Smooth muscle cell (in vitro differentiated cells): ENCODE results near the gene KLHL29. TPM values are rescaled to one million over a fixed set of nuclear protein-coding genes. Genes with fewer than 3 reads are reported as not detected.
A peak's percentile ranks its signal among the peaks of the same experiment; 100 is the strongest.

ENCODE experiments used
- DNase-seq: peaks from one replicate; lab custom pipeline; 2025; ENCODE audit not compliant: unreplicated experiment; lab: John Stamatoyannopoulos, UW
- H2AFZ ChIP-seq: fragments of 200-600 bp; sonication (generic); 2 replicates; pipeline ENCODE4 v1.6.0; 2016; ENCODE audit warnings: antibody characterized with exemption, low read depth, mild to moderate bottlenecking
- H3F3A ChIP-seq: fragments of 200-600 bp; sonication (generic); 2 replicates; pipeline ENCODE4 v1.6.0; 2017; ENCODE audit warnings: antibody characterized with exemption, low read depth
- H3K27ac ChIP-seq: fragments of 200-600 bp; sonication (generic); 2 replicates; pipeline ENCODE4 v1.5.1; 2016; ENCODE audit warnings: low read depth, mild to moderate bottlenecking
- H3K27me3 ChIP-seq: fragments of 200-600 bp; sonication (generic); 2 replicates; pipeline ENCODE4 v1.6.1; 2016; ENCODE audit warnings: low read depth, mild to moderate bottlenecking
- H3K36me3 ChIP-seq: fragments of 200-600 bp; sonication (generic); 2 replicates; pipeline ENCODE4 v1.5.1; 2016; ENCODE audit warnings: low read depth
- H3K4me1 ChIP-seq: fragments of 200-600 bp; sonication (generic); 2 replicates; pipeline ENCODE4 v1.5.1; 2016; ENCODE audit warnings: low read depth
- H3K4me2 ChIP-seq: fragments of 200-600 bp; sonication (generic); 2 replicates; pipeline ENCODE4 v1.6.0; 2016; ENCODE audit warnings: mild to moderate bottlenecking
- H3K4me3 ChIP-seq: fragments of 200-600 bp; sonication (generic); 2 replicates; pipeline ENCODE4 v1.5.1; 2016; ENCODE audit warnings: mild to moderate bottlenecking
- H3K79me2 ChIP-seq: fragments of 200-600 bp; sonication (generic); 2 replicates; pipeline ENCODE4 v1.6.0; 2016; ENCODE audit warnings: low read depth, mild to moderate bottlenecking
- H3K9ac ChIP-seq: fragments of 200-600 bp; sonication (generic); 2 replicates; pipeline ENCODE4 v1.6.0; 2016; ENCODE audit warnings: low read depth
- H3K9me3 ChIP-seq: fragments of 200-600 bp; sonication (generic); replicated peaks from 2 replicates; pipeline ENCODE4 v1.5.1; 2016; ENCODE audit warnings: low read depth
- H4K20me1 ChIP-seq: fragments of 200-600 bp; sonication (generic); 2 replicates; pipeline ENCODE4 v1.6.0; 2016; ENCODE audit warnings: low read depth
- whole genome bisulfite sequencing: methylation state at CpG from one replicate; pipeline ENCODE4 v1.1.7; 2016; ENCODE audit warnings: low lambda C conversion rate; 5-methylcytosine and 5-hydroxymethylcytosine counted together
- polyA plus RNA-seq: library from polyadenylated mRNA; unstranded; fragments of >200 nt; fragmentation: Nextera tagmentation; extraction: Ambion mirVana; gene quantifications from 2 replicates; pipeline ENCODE4 v1.2.1, GENCODE V29; 2016
- total RNA-seq: library from RNA; depleted of rRNA; stranded (reverse); fragments of >200 nt; gene quantifications from 2 replicates; pipeline ENCODE4 v1.2.3, GENCODE V29; 2014
- TF ChIP-seq, protein P1 (sequence below): fragments of 200-600 bp; sonication (generic); IDR thresholded peaks from 2 replicates; pipeline ENCODE4 v1.5.1; 2017; ENCODE audit warnings: borderline replicate concordance, mild to moderate bottlenecking, antibody characterized with exemption; ENCODE audit not compliant: insufficient read depth, poor library complexity, severe bottlenecking

The KLHL29 gene
- total and polyA plus RNA-seq, 2 experiments from 2014 or later: 3.1 to 6.6 TPM

DNA sequence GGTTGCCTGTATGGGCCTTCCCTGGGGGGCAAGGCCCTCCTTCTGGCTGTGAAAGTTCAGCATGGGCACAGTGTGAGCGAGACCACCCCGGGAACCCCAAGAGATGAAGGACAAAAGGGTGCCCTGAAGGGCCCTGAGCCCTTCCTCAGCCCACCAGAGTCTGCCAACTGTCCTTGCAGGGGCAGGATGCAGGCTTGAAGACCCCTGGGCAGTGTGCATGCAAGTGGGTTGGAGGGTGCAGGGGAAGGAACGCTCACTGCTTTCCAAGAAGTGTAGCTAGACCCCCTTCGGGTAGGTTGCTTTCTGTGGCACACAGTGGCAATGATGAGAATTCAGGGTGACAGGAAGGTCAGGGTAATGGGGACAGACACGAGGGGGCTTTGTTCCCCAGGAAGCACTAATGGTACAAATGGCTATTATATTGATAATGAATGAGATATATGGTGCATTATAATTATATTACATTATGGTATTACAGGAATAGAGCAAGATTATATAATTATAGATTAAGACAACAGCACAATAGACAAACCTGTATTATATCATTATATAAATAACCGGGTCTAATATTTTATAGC lies 313.2 kb downstream of the KLHL29 start:
- TF ChIP-seq, protein P1, sequence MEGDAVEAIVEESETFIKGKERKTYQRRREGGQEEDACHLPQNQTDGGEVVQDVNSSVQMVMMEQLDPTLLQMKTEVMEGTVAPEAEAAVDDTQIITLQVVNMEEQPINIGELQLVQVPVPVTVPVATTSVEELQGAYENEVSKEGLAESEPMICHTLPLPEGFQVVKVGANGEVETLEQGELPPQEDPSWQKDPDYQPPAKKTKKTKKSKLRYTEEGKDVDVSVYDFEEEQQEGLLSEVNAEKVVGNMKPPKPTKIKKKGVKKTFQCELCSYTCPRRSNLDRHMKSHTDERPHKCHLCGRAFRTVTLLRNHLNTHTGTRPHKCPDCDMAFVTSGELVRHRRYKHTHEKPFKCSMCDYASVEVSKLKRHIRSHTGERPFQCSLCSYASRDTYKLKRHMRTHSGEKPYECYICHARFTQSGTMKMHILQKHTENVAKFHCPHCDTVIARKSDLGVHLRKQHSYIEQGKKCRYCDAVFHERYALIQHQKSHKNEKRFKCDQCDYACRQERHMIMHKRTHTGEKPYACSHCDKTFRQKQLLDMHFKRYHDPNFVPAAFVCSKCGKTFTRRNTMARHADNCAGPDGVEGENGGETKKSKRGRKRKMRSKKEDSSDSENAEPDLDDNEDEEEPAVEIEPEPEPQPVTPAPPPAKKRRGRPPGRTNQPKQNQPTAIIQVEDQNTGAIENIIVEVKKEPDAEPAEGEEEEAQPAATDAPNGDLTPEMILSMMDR: no peak
- no peak overlapping the region for H3K9ac ChIP-seq
- H3F3A ChIP-seq: no peaks in the 10 kb centered on the region
- 97% methylated on average over 6 of the region's 6 CpGs for WGBS
- DNase-seq: no peak
- H2AFZ ChIP-seq: no peak overlapping the region
- no peaks in the 10 kb centered on the region for H3K36me3 ChIP-seq
- H3K4me3 ChIP-seq: no peak overlapping the region
- no peak overlapping the region for H3K4me2 ChIP-seq
- H3K4me1 ChIP-seq: no peaks in the 10 kb centered on the region
- no peak overlapping the region for H3K27ac ChIP-seq
- no peaks in the 10 kb centered on the region for H3K27me3 ChIP-seq
- no peaks in the 10 kb centered on the region for H4K20me1 ChIP-seq
- H3K79me2 ChIP-seq: no peaks in the 10 kb centered on the region
- H3K9me3 ChIP-seq: no peaks in the 10 kb centered on the region

DNA sequence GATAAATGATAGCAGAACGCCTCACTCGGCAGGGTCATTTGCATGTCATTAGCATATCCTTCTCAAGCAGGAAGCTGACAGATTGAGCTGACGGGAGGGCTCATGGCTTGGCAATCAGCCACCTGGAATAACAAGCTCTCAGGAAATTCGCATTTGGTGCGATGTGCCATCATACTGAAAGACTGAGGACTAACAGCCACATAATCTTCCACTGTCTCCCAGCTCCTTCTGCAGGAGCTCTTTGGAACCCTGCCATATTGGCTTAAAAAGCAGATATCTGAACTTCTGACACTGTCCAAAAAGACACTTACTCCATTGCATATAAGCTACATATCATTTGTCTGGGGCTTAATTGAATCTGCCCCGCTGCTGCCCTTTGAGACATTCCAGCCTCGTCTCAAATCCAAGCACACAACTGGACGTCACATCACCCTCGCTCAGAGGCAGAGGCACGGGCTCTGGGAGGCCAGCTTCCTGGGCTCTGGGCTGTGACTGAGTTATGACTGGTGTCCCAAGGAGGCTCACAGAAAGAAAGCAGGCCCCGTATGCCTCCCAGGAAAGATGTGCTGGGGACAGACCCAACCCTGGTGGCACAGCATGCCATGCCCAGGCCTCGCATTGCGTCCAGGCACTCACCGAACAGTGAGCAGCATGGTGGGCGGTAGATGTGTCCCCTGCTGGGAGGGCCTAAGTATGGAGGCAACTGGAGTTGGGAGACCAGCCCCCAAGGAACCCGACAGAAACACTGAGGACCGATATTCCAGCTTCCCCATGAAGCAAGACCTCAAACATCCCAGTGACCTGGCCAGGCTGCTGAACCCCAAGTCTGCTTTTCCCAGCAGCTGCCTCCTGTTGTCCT lies 314.0 kb downstream of the KLHL29 start:
- Histone ChIP-seq H3K4me1 (no peaks in the 10 kb centered on the region), H2AFZ (no peak overlapping the region), H3K36me3 (no peaks in the 10 kb centered on the region), H3K27ac (no peak overlapping the region), H3K27me3 (no peaks in the 10 kb centered on the region), H3K9me3 (no peaks in the 10 kb centered on the region), H3K4me3 (no peak overlapping the region), H3F3A (no peaks in the 10 kb centered on the region), H4K20me1 (no peaks in the 10 kb centered on the region), H3K9ac (no peak overlapping the region), H3K79me2 (no peaks in the 10 kb centered on the region), H3K4me2 (peak overlapping the region; percentile 17)
- no peak for DNase-seq
- WGBS: 78% methylated on average over 17 of the region's 17 CpGs
- TF ChIP-seq, protein P1: no peak

DNA sequence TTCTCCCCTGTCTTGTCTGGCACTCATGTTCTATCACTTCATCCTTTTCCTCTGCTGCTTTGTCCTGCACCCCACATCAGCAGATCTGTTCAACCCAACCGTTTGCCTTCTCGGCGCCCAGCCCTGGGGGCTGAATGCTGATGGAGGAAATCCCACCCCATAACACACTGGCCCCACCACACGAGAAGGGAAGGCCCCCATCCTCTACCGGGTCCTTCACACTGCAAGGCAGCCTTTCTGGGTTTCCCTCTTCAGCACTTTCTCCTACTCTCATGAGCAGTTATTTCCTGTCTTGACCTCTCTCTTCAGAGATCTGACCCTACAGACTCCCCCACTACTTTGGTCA lies 314.6 kb downstream of the KLHL29 start:
- no peak for DNase-seq
- no peaks in the 10 kb centered on the region for H3K36me3 ChIP-seq
- H3K27ac ChIP-seq: no peak overlapping the region
- no peak overlapping the region for H3K4me2 ChIP-seq
- H3K79me2 ChIP-seq: no peaks in the 10 kb centered on the region
- no peaks in the 10 kb centered on the region for H3K27me3 ChIP-seq
- H2AFZ ChIP-seq: no peak overlapping the region
- H3K9me3 ChIP-seq: no peaks in the 10 kb centered on the region
- TF ChIP-seq, protein P1: no peak
- 96% methylated on average over 5 of the region's 5 CpGs for WGBS
- H3K4me3 ChIP-seq: no peak overlapping the region
- H4K20me1 ChIP-seq: no peaks in the 10 kb centered on the region
- H3F3A ChIP-seq: no peaks in the 10 kb centered on the region
- no peak overlapping the region for H3K9ac ChIP-seq
- H3K4me1 ChIP-seq: no peaks in the 10 kb centered on the region

DNA sequence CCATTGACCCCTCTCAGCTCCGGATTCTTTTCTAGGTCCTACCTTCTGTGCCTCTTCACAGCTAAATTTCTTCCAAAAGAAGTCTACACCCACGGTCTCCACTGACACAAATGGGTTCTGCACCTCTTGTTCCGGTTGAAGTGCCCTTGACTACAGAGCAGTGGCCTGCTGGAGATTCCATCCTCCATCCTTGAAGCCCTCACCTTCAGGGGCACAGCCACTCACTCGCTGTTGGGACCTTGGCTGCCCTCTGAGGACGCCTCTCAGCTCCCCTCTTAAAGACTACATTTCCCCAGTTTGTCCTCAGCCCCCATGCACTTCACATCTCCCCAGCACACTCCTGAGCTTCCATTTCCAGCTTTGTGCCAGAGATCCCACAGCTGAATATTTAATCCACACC lies 315.6 kb downstream of the KLHL29 start:
- Histone ChIP-seq H3K9me3 (no peaks in the 10 kb centered on the region), H3F3A (no peaks in the 10 kb centered on the region), H3K9ac (no peak overlapping the region), H3K4me1 (no peaks in the 10 kb centered on the region), H3K4me2 (no peak overlapping the region), H4K20me1 (no peaks in the 10 kb centered on the region), H3K4me3 (no peak overlapping the region), H2AFZ (no peak overlapping the region), H3K27ac (no peak overlapping the region), H3K79me2 (no peaks in the 10 kb centered on the region), H3K36me3 (no peaks in the 10 kb centered on the region), H3K27me3 (no peaks in the 10 kb centered on the region)
- TF ChIP-seq, protein P1: no peak
- DNase-seq: no peak
- WGBS: 96% methylated on average over 5 of the region's 5 CpGs
